HEK293 (cell line): ENCODE data around the gene CALML3.

Source experiments
- CTCF ChIA-PET: fragments of 350-600 bp; formaldehyde crosslinking; extraction: SDS; loops from one replicate; lab custom pipeline; 2021; ENCODE audit warnings: antibody characterized with exemption; lab: Yijun Ruan, JAX
- POLR2A ChIA-PET: fragments of 300-600 bp; formaldehyde crosslinking; extraction: SDS; loops from one replicate; lab custom pipeline; 2020; ENCODE audit warnings: antibody characterized with exemption, inconsistent platforms; lab: Yijun Ruan, JAX
- H3K27ac ChIP-seq: fragments of 200-500 bp; sonication (Bioruptor generic); 2 replicates; pipeline ENCODE4 v1.5.1; 2014; ENCODE audit warnings: low read depth, low read length, control low read depth, inconsistent platforms; ENCODE audit errors: extremely low read depth
- H3K36me3 ChIP-seq, 2 experiments: fragments of 200-500 bp in 1 of 2; sonication (Bioruptor generic) in 1 of 2; 1 replicate in 1 of 2; 2 replicates in 1 of 2; pipeline ENCODE4 v1.5.1; 2014 to 2017; ENCODE audit warnings: inconsistent platforms in 2 of 2, low read length in 2 of 2; ENCODE audit not compliant: control insufficient read depth in 2 of 2, insufficient read depth in 1 of 2
- H3K4me1 ChIP-seq: fragments of 200-500 bp; sonication (Bioruptor generic); 2 replicates; pipeline ENCODE4 v1.5.1; 2014; ENCODE audit warnings: mild to moderate bottlenecking, low read length, inconsistent platforms; ENCODE audit not compliant: control insufficient read depth, insufficient read depth
- H3K4me3 ChIP-seq: 2 replicates; pipeline ENCODE4 v1.5.1; 2011; ENCODE audit warnings: low read depth, mild to moderate bottlenecking, control low read depth, low read length, moderate library complexity
- H3K9me3 ChIP-seq: fragments of 200-500 bp; sonication (Bioruptor generic); 2 replicates; pipeline ENCODE4 v1.5.1; 2014; ENCODE audit warnings: low read depth, low read length, inconsistent platforms; ENCODE audit not compliant: control insufficient read depth, insufficient read depth
- BCL6B ChIP-seq: fragments of 450-650 bp; formaldehyde crosslinking; IDR thresholded peaks from 2 replicates; pipeline ENCODE4 v1.5.1; 2017; ENCODE audit warnings: missing biosample characterization, missing genetic modification characterization
- EGR2 ChIP-seq: fragments of 450-650 bp; formaldehyde crosslinking; IDR thresholded peaks from 2 replicates; pipeline ENCODE4 v1.5.1; 2016; ENCODE audit warnings: low read depth, missing biosample characterization, missing genetic modification characterization
- ELK4 ChIP-seq: IDR thresholded peaks from 2 replicates; pipeline ENCODE4 v1.6.1; 2011; ENCODE audit warnings: mild to moderate bottlenecking, low read depth, low read length, borderline replicate concordance
- KLF1 ChIP-seq: fragments of 450-650 bp; formaldehyde crosslinking; IDR thresholded peaks from 2 replicates; pipeline ENCODE4 v1.5.1; 2016; ENCODE audit warnings: missing biosample characterization, missing genetic modification characterization
- KLF7 ChIP-seq: fragments of 450-650 bp; formaldehyde crosslinking; IDR thresholded peaks from 2 replicates; pipeline ENCODE4 v1.5.1; 2016; ENCODE audit warnings: missing biosample characterization, missing genetic modification characterization, borderline replicate concordance
- SP3 ChIP-seq: fragments of 450-650 bp; formaldehyde crosslinking; IDR thresholded peaks from 2 replicates; pipeline ENCODE4 v1.5.1; 2016; ENCODE audit warnings: missing biosample characterization, missing genetic modification characterization
- YY1 ChIP-seq: fragments of 450-650 bp; formaldehyde crosslinking; IDR thresholded peaks from 2 replicates; pipeline ENCODE4 v1.5.1; 2018; ENCODE audit warnings: missing biosample characterization, missing genetic modification characterization
- ZBTB17 ChIP-seq: fragments of 450-650 bp; formaldehyde crosslinking; IDR thresholded peaks from 2 replicates; pipeline ENCODE4 v1.5.1; 2016; ENCODE audit warnings: missing biosample characterization, missing genetic modification characterization
- ZEB2 ChIP-seq: fragments of 450-650 bp; formaldehyde crosslinking; IDR thresholded peaks from 2 replicates; pipeline ENCODE4 v1.5.1; 2016; ENCODE audit warnings: missing biosample characterization, missing genetic modification characterization
- ZFP37 ChIP-seq: fragments of 450-650 bp; formaldehyde crosslinking; IDR thresholded peaks from 2 replicates; pipeline ENCODE4 v1.5.1; 2016; ENCODE audit warnings: missing biosample characterization, missing genetic modification characterization
- ZNF248 ChIP-seq: fragments of 450-650 bp; formaldehyde crosslinking; IDR thresholded peaks from 2 replicates; pipeline ENCODE4 v1.5.1; 2017; ENCODE audit warnings: missing biosample characterization, missing genetic modification characterization
- ZNF292 ChIP-seq: fragments of 450-650 bp; formaldehyde crosslinking; IDR thresholded peaks from 2 replicates; pipeline ENCODE4 v1.5.1; 2016; ENCODE audit warnings: low read depth, missing biosample characterization, missing genetic modification characterization, borderline replicate concordance
- ZNF548 ChIP-seq: fragments of 450-650 bp; formaldehyde crosslinking; IDR thresholded peaks from 2 replicates; pipeline ENCODE4 v1.5.1; 2016; ENCODE audit warnings: missing biosample characterization, missing genetic modification characterization
- ZNF549 ChIP-seq: fragments of 450-650 bp; IDR thresholded peaks from 2 replicates; pipeline ENCODE4 v1.5.1; 2018; ENCODE audit warnings: missing biosample characterization, missing genetic modification characterization, mild to moderate bottlenecking, inconsistent platforms, moderate library complexity
- ZNF585B ChIP-seq: fragments of 450-650 bp; formaldehyde crosslinking; IDR thresholded peaks from 2 replicates; pipeline ENCODE4 v1.5.1; 2016; ENCODE audit warnings: missing biosample characterization, missing genetic modification characterization
- ZNF610 ChIP-seq: fragments of 450-650 bp; formaldehyde crosslinking; IDR thresholded peaks from 2 replicates; pipeline ENCODE4 v1.5.1; 2016; ENCODE audit warnings: missing biosample characterization, missing genetic modification characterization, borderline replicate concordance
- ZNF776 ChIP-seq: fragments of 450-650 bp; formaldehyde crosslinking; IDR thresholded peaks from 2 replicates; pipeline ENCODE4 v1.5.0; 2017; ENCODE audit warnings: missing biosample characterization, missing genetic modification characterization, borderline replicate concordance
- ZNF843 ChIP-seq: fragments of 450-650 bp; formaldehyde crosslinking; IDR thresholded peaks from 2 replicates; pipeline ENCODE4 v1.5.1; 2016; ENCODE audit warnings: missing biosample characterization, missing genetic modification characterization
- ZSCAN18 ChIP-seq: fragments of 450-650 bp; formaldehyde crosslinking; IDR thresholded peaks from 2 replicates; pipeline ENCODE4 v1.5.1; 2016; ENCODE audit warnings: missing biosample characterization, missing genetic modification characterization
- ZSCAN30 ChIP-seq: fragments of 450-650 bp; IDR thresholded peaks from 2 replicates; pipeline ENCODE4 v1.5.1; 2018; ENCODE audit warnings: missing biosample characterization, mild to moderate bottlenecking, missing genetic modification characterization, moderate library complexity
- TF ChIP-seq, protein P1 (sequence below): fragments of 450-650 bp; formaldehyde crosslinking; IDR thresholded peaks from 2 replicates; pipeline ENCODE4 v1.5.1; 2016; ENCODE audit warnings: missing biosample characterization, missing genetic modification characterization
- TF ChIP-seq, protein P2 (sequence below): sonication (generic); formaldehyde crosslinking; IDR thresholded peaks from 2 replicates; pipeline ENCODE4 v1.8.1; 2022; ENCODE audit warnings: mild to moderate bottlenecking, moderate library complexity, missing genetic modification reagents

CALML3 gene

GRCh38 chr10:5508786-5509185 lies 16.0 kb upstream of the CALML3 start (continued):
- no peak for TF ChIP-seq BCL6B (tag by site-specific recombination)
- no peak for TF ChIP-seq ZNF610 (tag by site-specific recombination)

- TF ChIP-seq, protein P1, sequence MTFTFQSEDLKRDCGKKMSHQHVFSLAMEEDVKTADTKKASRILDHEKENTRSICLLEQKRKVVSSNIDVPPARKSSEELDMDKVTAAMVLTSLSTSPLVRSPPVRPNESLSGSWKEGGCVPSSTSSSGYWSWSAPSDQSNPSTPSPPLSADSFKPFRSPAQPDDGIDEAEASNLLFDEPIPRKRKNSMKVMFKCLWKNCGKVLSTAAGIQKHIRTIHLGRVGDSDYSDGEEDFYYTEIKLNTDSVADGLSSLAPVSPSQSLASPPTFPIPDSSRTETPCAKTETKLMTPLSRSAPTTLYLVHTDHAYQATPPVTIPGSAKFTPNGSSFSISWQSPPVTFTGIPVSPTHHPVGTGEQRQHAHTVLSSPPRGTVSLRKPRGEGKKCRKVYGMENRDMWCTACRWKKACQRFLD (tag by site-specific recombination): no peak
- TF ChIP-seq KLF7 (no peak), ZNF843 (no peak), ZNF776 (tag by site-specific recombination) (no peak), ZNF292 (tag by site-specific recombination) (no peak), ZEB2 (tag by site-specific recombination) (no peak), ZNF549 (tag by site-specific recombination) (no peak), ZSCAN18 (tag by site-specific recombination) (no peak), ZNF585B (no peak), ELK4 (no peak), ZSCAN30 (no peak), EGR2 (tag by site-specific recombination) (no peak)
- TF ChIP-seq, protein P2, sequence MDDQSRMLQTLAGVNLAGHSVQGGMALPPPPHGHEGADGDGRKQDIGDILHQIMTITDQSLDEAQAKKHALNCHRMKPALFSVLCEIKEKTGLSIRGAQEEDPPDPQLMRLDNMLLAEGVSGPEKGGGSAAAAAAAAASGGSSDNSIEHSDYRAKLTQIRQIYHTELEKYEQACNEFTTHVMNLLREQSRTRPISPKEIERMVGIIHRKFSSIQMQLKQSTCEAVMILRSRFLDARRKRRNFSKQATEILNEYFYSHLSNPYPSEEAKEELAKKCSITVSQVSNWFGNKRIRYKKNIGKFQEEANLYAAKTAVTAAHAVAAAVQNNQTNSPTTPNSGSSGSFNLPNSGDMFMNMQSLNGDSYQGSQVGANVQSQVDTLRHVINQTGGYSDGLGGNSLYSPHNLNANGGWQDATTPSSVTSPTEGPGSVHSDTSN (CRISPR knock-in tag): no peak
- Histone ChIP-seq H3K4me3 (no peak overlapping the region), H3K9me3 (no peaks in the 10 kb centered on the region), H3K36me3 (no peaks in the 10 kb centered on the region), H3K27ac (no peak overlapping the region), H3K4me1 (no peaks in the 10 kb centered on the region)
- ChIA-PET POLR2A (no interaction called here), CTCF (interaction anchor here (0.7 to 1.5 kb wide), 3 partner anchors 14 to 836 kb away, joined by 3 to 10 read pairs (median 3); no protein-coding TSS in a partner anchor)
Measured at GRCh38 chr10:5509236-5509635, 15.5 kb upstream of the CALML3 start.

DNA sequence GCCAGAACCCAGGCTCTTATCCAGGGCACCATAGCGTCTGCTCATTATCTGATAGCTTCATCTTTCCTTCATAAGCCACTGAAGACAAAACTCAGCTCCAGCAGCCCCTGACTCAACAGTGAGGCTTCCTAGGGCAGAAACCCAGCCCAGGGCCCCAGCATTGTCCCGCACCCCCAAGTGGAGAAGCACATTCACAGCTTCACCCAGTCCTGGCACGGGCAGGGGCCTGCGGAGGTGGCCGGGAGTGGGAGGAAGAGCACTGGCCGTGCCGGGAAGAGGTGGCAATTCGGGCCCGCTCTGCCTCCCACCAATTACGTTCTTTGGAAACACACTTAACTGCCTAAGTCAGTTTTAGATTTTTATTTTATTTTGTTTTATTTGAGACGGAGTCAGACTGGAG lies 15.1 kb upstream of the CALML3 start:
- ChIA-PET POLR2A (no interaction called here), CTCF (interaction anchor here (1.5 kb wide), 1 partner anchor 42 kb away, joined by 3 read pairs; no protein-coding TSS in a partner anchor)
- Histone ChIP-seq H3K27ac (no peak overlapping the region), H3K4me1 (no peaks in the 10 kb centered on the region), H3K9me3 (no peaks in the 10 kb centered on the region), H3K36me3 (no peaks in the 10 kb centered on the region), H3K4me3 (no peak overlapping the region)
- TF ChIP-seq KLF1: no peak
- no peak for TF ChIP-seq ZNF248 (tag by site-specific recombination)
- no peak for TF ChIP-seq ZNF548
- TF ChIP-seq ZNF610 (tag by site-specific recombination): no peak
- TF ChIP-seq SP3 (tag by site-specific recombination): no peak
- TF ChIP-seq YY1 (tag by site-specific recombination): no peak
- TF ChIP-seq ZBTB17 (tag by site-specific recombination): no peak
- no peak for TF ChIP-seq ZFP37 (tag by site-specific recombination)
- TF ChIP-seq, all 188 proteins: peak for 0
